Body of pancreas (tissue), 4 donors: ENCODE measurements around the gene ZBTB17. TPM values are rescaled to one million over a fixed set of nuclear protein-coding genes. Genes with fewer than 3 reads are reported as not detected.

Experiments
- ATAC-seq: fragments of 150-250 bp; one replicate; pipeline ENCODE4 v1.9.1; 2016
- DNase-seq, 4 donors: peaks; one replicate each; pipeline ENCODE4 v3.0.0-alpha.2; 2019
- H3K27ac ChIP-seq, 4 donors: fragments of 200-600 bp; sonication (generic); 1 replicate in 3 of 4; 2 replicates in 1 of 4; pipeline versions ENCODE4 v1.5.1 to v1.6.1; 2016 to 2019; ENCODE audit warnings: mild to moderate bottlenecking in 1 of 4, mixed read lengths in 1 of 4, moderate library complexity in 1 of 4
- H3K27me3 ChIP-seq, 2 donors: fragments of 200-600 bp; sonication (generic); one replicate each; pipeline ENCODE4 v1.6.0; 2016; ENCODE audit warnings: mild to moderate bottlenecking in 1 of 2
- H3K36me3 ChIP-seq, 2 donors: fragments of 200-600 bp; sonication (generic); replicated peaks in 1 of 2; 2 replicates each; pipeline ENCODE4 v1.5.1; 2016; ENCODE audit warnings: low read depth in 2 of 2; ENCODE audit not compliant: insufficient read depth in 1 of 2
- H3K4me1 ChIP-seq: fragments of 200-600 bp; sonication (generic); one replicate; pipeline ENCODE4 v1.6.0; 2016
- H3K4me3 ChIP-seq, 2 donors: fragments of 200-600 bp; sonication (generic); 1 replicate in 1 of 2; 2 replicates in 1 of 2; pipeline ENCODE4 v1.5.1; 2016 to 2019
- H3K9me3 ChIP-seq, 3 donors: fragments of 200-600 bp; sonication (generic); 1 replicate in 2 of 3; 2 replicates in 1 of 3; pipeline ENCODE4 v1.5.1; 2016
- POLR2A ChIP-seq, 3 donors: fragments of 450-650 bp; IDR thresholded peaks; one replicate each; pipeline ENCODE4 v1.6.1; 2016; ENCODE audit warnings: antibody characterized with exemption in 3 of 3, mild to moderate bottlenecking in 2 of 3
- WGBS, 2 donors: methylation state at CpG; one replicate each; pipeline ENCODE4 v1.1.5; 2017; 5-methylcytosine and 5-hydroxymethylcytosine counted together
- intact Hi-C: fragments of 100-400 bp; cut with DNase I; formaldehyde crosslinking; loops from one replicate; pipeline ENCODE4 v1.15.1; 2023
- total RNA-seq, 2 donors: library from RNA; depleted of rRNA; stranded (reverse); fragments of >200 nt; gene quantifications; one replicate each; pipeline ENCODE4 v1.1.0, GENCODE V29; 2016
- TF ChIP-seq, protein P1 (sequence below), 7 experiments: fragments of 450-650 bp in 4 of 7; fragments of 200-600 bp in 3 of 7; sonication (generic) in 3 of 7; IDR thresholded peaks; one replicate each; pipeline ENCODE4 v1.5.1; 2016 to 2019; ENCODE audit warnings: antibody characterized with exemption in 7 of 7

Gene ZBTB17
- total RNA-seq, 2 donors from 2014 or later, result 28.8 to 73.2 TPM

- Histone ChIP-seq H3K36me3 (peaks cover 14 to 26% of the 10 kb centered on the region in 2 donors), H3K4me3 (no peak overlapping the region), H3K27me3 (no peaks in the 10 kb centered on the region), H3K9me3 (no peaks in the 10 kb centered on the region), H3K4me1 (peaks cover 28% of the 10 kb centered on the region), H3K27ac (peak overlapping the region in 3 of 4 donors; percentile 1 to 36 (median 11))
- TF ChIP-seq, protein P1, sequence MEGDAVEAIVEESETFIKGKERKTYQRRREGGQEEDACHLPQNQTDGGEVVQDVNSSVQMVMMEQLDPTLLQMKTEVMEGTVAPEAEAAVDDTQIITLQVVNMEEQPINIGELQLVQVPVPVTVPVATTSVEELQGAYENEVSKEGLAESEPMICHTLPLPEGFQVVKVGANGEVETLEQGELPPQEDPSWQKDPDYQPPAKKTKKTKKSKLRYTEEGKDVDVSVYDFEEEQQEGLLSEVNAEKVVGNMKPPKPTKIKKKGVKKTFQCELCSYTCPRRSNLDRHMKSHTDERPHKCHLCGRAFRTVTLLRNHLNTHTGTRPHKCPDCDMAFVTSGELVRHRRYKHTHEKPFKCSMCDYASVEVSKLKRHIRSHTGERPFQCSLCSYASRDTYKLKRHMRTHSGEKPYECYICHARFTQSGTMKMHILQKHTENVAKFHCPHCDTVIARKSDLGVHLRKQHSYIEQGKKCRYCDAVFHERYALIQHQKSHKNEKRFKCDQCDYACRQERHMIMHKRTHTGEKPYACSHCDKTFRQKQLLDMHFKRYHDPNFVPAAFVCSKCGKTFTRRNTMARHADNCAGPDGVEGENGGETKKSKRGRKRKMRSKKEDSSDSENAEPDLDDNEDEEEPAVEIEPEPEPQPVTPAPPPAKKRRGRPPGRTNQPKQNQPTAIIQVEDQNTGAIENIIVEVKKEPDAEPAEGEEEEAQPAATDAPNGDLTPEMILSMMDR (IDR thresholded peaks at IDR 0.05), result no peak
- no peak for TF ChIP-seq POLR2A (IDR thresholded peaks at IDR 0.05)
- DNase-seq (peak; percentile 70 to 93 (median 86)), ATAC-seq (peak; percentile 64)
- 67 to 75% methylated on average over 12 to 32 of the region's 32 CpGs for WGBS, 2 donors
- intact Hi-C loops, result no loop called here
Observed at GRCh38 chr1:15941899-15942660, 33.8 kb downstream of the ZBTB17 start.

DNA sequence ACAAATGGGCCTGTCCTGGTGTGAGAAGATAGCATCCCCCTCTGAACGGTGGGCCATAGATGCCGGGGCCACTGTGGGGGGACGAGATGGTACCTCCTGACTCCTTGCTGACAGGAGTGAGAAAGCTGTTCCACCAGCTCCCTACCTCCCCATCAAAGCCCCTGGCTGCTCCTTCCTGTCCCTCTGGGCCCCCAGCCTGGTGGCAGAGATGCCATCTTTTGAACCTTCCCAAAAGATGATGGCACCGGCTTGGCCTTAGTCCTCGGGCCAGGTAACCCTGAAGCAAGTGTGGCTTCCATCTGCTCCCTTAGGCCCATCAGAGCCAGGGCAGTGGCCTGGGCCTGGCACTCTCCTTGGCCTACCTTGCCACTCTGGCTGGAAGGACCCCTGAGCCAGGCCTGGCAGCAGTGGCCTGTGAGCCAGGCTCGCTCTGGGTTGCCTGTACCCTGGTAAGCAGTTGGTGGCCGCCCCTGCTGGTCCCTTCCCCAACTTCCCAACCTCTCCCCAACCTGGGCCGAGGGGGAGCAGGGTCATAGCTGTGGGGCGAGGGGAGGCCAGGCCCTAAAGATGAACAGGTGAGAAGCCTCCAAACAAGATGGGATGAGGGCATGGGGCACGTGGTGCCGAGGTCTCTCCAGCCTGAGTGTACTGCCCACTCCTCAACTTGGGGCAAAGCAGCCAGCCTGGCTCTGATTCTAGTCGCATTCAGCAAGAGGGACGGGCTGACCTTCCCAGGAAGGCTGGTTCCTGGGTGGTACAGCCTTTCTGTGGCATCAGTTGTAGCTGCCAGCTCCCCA lies 34.7 kb downstream of the ZBTB17 start:
- Histone ChIP-seq H3K27ac (peak overlapping the region in 2 of 4 donors; percentile 8 to 11), H3K27me3 (no peaks in the 10 kb centered on the region), H3K36me3 (peaks cover 14 to 25% of the 10 kb centered on the region in 2 donors), H3K4me1 (peaks cover 28% of the 10 kb centered on the region), H3K9me3 (no peaks in the 10 kb centered on the region), H3K4me3 (no peak overlapping the region)
- DNase-seq, result no peak
- WGBS, 2 donors, result 93 to 96% methylated on average over 10 to 13 of the region's 13 CpGs
- intact Hi-C loops, result no loop called here
- TF ChIP-seq, protein P1 (IDR thresholded peaks at IDR 0.05), result no peak
- no peak for TF ChIP-seq POLR2A (IDR thresholded peaks at IDR 0.05)
- no peak for ATAC-seq

DNA sequence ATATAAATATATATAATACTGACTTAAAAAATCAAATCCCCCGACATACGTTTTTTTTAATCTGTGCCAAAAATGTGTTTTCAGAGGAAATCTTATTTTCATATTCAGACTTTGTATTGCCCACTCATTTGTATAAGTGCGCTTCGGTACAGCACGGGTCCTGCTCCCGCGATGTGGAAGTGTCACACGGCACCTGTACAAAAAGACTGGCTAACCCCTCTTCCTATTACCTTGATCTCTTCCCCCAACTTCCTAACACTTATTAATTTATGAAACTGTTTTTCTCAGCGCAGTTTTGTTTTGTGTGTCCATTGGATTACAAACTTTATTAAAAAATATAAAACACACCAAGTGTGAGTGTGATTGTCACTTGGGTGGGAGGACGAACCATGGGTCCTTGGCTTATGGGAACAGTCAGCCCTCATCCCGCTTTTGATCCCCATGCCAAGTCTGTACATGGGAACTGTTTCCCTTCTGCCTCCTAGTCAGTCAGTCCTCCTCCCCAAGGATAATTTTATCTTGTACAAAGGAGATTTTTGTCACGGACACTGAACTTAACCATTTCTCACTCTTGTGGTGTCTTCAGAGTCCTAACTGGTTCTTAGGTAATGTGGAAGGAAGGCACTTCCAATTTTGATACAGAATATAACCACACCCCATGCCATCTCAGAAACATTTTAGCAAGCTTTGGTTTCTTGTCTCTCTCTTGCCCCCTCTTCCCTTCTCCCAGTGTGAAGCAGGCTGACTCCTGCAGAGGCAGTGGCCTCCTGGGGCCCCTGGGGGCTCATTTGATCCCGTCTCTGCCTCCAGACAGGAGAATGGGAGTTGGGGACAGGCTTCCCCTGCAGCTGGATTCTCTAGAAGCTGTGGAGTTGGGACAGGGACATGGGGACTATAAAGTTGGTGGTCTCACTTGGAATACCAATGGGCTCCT lies 35.5 kb downstream of the ZBTB17 start:
- DNase-seq (no peak), ATAC-seq (no peak)
- no peaks in the 10 kb centered on the region for H3K9me3 ChIP-seq
- 91 to 93% methylated on average over 13 of the region's 13 CpGs for WGBS, 2 donors
- H3K4me1 ChIP-seq, result peaks cover 28% of the 10 kb centered on the region
- intact Hi-C loops, result no loop called here
- no peak overlapping the region for H3K27ac ChIP-seq
- H3K36me3 ChIP-seq, result peaks cover 16 to 25% of the 10 kb centered on the region in 2 donors
- H3K27me3 ChIP-seq, result no peaks in the 10 kb centered on the region
- no peak overlapping the region for H3K4me3 ChIP-seq
- TF ChIP-seq, protein P1 (IDR thresholded peaks at IDR 0.05), result no peak
- no peak for TF ChIP-seq POLR2A (IDR thresholded peaks at IDR 0.05)

- Histone ChIP-seq H3K27ac (peak overlapping the region; percentile 52 to 69 (median 53)), H3K9me3 (no peaks in the 10 kb centered on the region), H3K27me3 (no peaks in the 10 kb centered on the region), H3K4me1 (peaks cover 28% of the 10 kb centered on the region), H3K36me3 (peaks cover 14 to 28% of the 10 kb centered on the region in 2 donors), H3K4me3 (no peak overlapping the region)
- DNase-seq (peak; percentile 71 to 78 (median 77)), ATAC-seq (peak; percentile 78)
- TF ChIP-seq POLR2A (IDR thresholded peaks at IDR 0.05), result no peak
- TF ChIP-seq, protein P1 (IDR thresholded peaks at IDR 0.05), result no peak
- WGBS, 2 donors, result 35 to 42% methylated on average over 17 of the region's 17 CpGs
- intact Hi-C loops, result no loop called here
Observed at GRCh38 chr1:15939181-15940109, 36.5 kb downstream of the ZBTB17 start.
